ENCODE results near the gene AFP.

- TF ChIP-seq TCF12 (IDR thresholded peaks at IDR 0.05; ENCODE audit: low read depth, low read length) (no peak), DPF2 (IDR thresholded peaks at IDR 0.05) (no peak), FOXK2 (IDR thresholded peaks at IDR 0.05) (no peak), EGR1 (IDR thresholded peaks at IDR 0.05; ENCODE audit: borderline replicate concordance in 1 of 2, low read depth in 2 of 2, low read length in 2 of 2) (no peak), CREM (IDR thresholded peaks at IDR 0.05; ENCODE audit: low read depth) (no peak), RELA (IDR thresholded peaks at IDR 0.05; ENCODE audit: borderline replicate concordance, partially characterized antibody) (no peak), CTCF (IDR thresholded peaks at IDR 0.05 in 2 of 3, conservative IDR thresholded peaks at IDR 0.05 in 1 of 3; ENCODE audit: control insufficient read depth in 2 of 3, extremely low read depth in 1 of 3, insufficient read depth in 1 of 3, low read depth in 3 of 3, low read length in 3 of 3) (no peak), SIN3A (IDR thresholded peaks at IDR 0.05; ENCODE audit: low read depth, low read length) (no peak)
- TF ChIP-seq, protein P1, sequence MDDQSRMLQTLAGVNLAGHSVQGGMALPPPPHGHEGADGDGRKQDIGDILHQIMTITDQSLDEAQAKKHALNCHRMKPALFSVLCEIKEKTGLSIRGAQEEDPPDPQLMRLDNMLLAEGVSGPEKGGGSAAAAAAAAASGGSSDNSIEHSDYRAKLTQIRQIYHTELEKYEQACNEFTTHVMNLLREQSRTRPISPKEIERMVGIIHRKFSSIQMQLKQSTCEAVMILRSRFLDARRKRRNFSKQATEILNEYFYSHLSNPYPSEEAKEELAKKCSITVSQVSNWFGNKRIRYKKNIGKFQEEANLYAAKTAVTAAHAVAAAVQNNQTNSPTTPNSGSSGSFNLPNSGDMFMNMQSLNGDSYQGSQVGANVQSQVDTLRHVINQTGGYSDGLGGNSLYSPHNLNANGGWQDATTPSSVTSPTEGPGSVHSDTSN (IDR thresholded peaks at IDR 0.05; ENCODE audit: insufficient replicate concordance, low read depth, low read length): no peak
- TF ChIP-seq, protein P2, sequence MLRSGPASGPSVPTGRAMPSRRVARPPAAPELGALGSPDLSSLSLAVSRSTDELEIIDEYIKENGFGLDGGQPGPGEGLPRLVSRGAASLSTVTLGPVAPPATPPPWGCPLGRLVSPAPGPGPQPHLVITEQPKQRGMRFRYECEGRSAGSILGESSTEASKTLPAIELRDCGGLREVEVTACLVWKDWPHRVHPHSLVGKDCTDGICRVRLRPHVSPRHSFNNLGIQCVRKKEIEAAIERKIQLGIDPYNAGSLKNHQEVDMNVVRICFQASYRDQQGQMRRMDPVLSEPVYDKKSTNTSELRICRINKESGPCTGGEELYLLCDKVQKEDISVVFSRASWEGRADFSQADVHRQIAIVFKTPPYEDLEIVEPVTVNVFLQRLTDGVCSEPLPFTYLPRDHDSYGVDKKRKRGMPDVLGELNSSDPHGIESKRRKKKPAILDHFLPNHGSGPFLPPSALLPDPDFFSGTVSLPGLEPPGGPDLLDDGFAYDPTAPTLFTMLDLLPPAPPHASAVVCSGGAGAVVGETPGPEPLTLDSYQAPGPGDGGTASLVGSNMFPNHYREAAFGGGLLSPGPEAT (IDR thresholded peaks at IDR 0.05; ENCODE audit: low read depth): no peak
These were observed 895 bp downstream of the AFP start for GRCh38 chr4:73436674-73437557.
